OCI-LY1 (cell line): ENCODE measurements around the gene POC1A.

Experiments
- H2AFZ ChIP-seq: fragments of 200-600 bp; sonication (generic), shearing (Covaris generic); 2 replicates; pipeline ENCODE4 v1.6.0; 2014; ENCODE audit warnings: antibody characterized with exemption, mild to moderate bottlenecking, low read length
- H3F3A ChIP-seq: fragments of 200-600 bp; sonication (generic), shearing (Covaris generic); 2 replicates; pipeline ENCODE4 v1.6.0; 2014; ENCODE audit warnings: mild to moderate bottlenecking, antibody characterized with exemption, low read length, moderate library complexity; ENCODE audit not compliant: insufficient read depth
- H3K27ac ChIP-seq: fragments of 200-600 bp; sonication (generic); 2 replicates; pipeline ENCODE4 v1.5.1; 2014; ENCODE audit warnings: low read length, mixed run types, mild to moderate bottlenecking, low read depth; ENCODE audit not compliant: poor library complexity, severe bottlenecking
- H3K27me3 ChIP-seq: fragments of 200-600 bp; sonication (generic); 2 replicates; pipeline ENCODE4 v1.6.0; 2014; ENCODE audit warnings: antibody characterized with exemption, mild to moderate bottlenecking, low read length, moderate library complexity; ENCODE audit not compliant: insufficient read depth
- H3K36me3 ChIP-seq: fragments of 200-600 bp; sonication (generic); 2 replicates; pipeline ENCODE4 v1.6.1; 2014; ENCODE audit warnings: mild to moderate bottlenecking, antibody characterized with exemption, low read length, moderate library complexity, mixed read lengths; ENCODE audit not compliant: insufficient read depth
- H3K4me1 ChIP-seq: fragments of 200-600 bp; sonication (generic); 2 replicates; pipeline ENCODE4 v1.5.1; 2014; ENCODE audit warnings: mild to moderate bottlenecking, low read length, moderate library complexity; ENCODE audit not compliant: insufficient read depth, severe bottlenecking
- H3K4me2 ChIP-seq: fragments of 200-600 bp; sonication (generic), shearing (Covaris generic); 2 replicates; pipeline ENCODE4 v1.6.1; 2014; ENCODE audit warnings: low read length
- H3K4me3 ChIP-seq: fragments of 200-600 bp; sonication (generic); 2 replicates; pipeline ENCODE4 v1.5.1; 2014; ENCODE audit warnings: low read length, low read depth, mild to moderate bottlenecking, mixed read lengths; ENCODE audit not compliant: poor library complexity, severe bottlenecking
- H3K79me2 ChIP-seq: fragments of 200-600 bp; shearing (Covaris generic); 2 replicates; pipeline ENCODE4 v1.6.1; 2016; ENCODE audit warnings: mixed run types, low read length, mixed read lengths; ENCODE audit not compliant: insufficient read depth
- H3K9ac ChIP-seq: fragments of 200-600 bp; sonication (generic), shearing (Covaris generic); 2 replicates; pipeline ENCODE4 v1.6.1; 2014; ENCODE audit warnings: mild to moderate bottlenecking, low read length, mixed read lengths
- H3K9me2 ChIP-seq: fragments of 200-600 bp; sonication (generic), shearing (Covaris generic); 2 replicates; pipeline ENCODE4 v1.6.1; 2014; ENCODE audit warnings: low read depth, mild to moderate bottlenecking, low read length, mixed read lengths
- H3K9me3 ChIP-seq: fragments of 200-600 bp; shearing (Covaris generic); 2 replicates; pipeline ENCODE4 v1.6.1; 2014; ENCODE audit warnings: low read length, mixed read lengths
- H4K20me1 ChIP-seq: fragments of 200-600 bp; sonication (generic), shearing (Covaris generic); 2 replicates; pipeline ENCODE4 v1.6.0; 2016; ENCODE audit warnings: mild to moderate bottlenecking, low read length; ENCODE audit not compliant: insufficient read depth
- CTCF ChIP-seq: fragments of 200-600 bp; sonication (generic), shearing (Covaris generic); IDR thresholded peaks from 2 replicates; pipeline ENCODE4 v1.5.1; 2017; ENCODE audit warnings: mild to moderate bottlenecking, antibody characterized with exemption, low read length, moderate library complexity, mixed read lengths
- EZH2 ChIP-seq: fragments of 200-600 bp; sonication (generic), shearing (Covaris generic); IDR thresholded peaks from 2 replicates; pipeline ENCODE4 v1.8.0; 2017; ENCODE audit warnings: borderline replicate concordance, mixed run types, mild to moderate bottlenecking, antibody characterized with exemption, low read length, moderate library complexity, mixed read lengths

POC1A gene

GRCh38 chr3:52051444-52051843 is 102.8 kb downstream of the POC1A start:
- H3K4me3 ChIP-seq = no peak overlapping the region
- no peaks in the 10 kb centered on the region for H3K9me2 ChIP-seq
- no peak for TF ChIP-seq CTCF
- no peak for TF ChIP-seq EZH2
- H2AFZ ChIP-seq = no peak overlapping the region
- no peaks in the 10 kb centered on the region for H3K79me2 ChIP-seq
- 0 out of 2 replicates have a peak, but pooled peaks cover 5% of the 10 kb centered on the region for H3F3A ChIP-seq
- H3K4me2 ChIP-seq = no peak overlapping the region
- H3K27ac ChIP-seq = no peak overlapping the region
- H3K36me3 ChIP-seq = peaks cover 33% of the 10 kb centered on the region
- H3K9ac ChIP-seq = no peak overlapping the region
- H3K9me3 ChIP-seq = no peaks in the 10 kb centered on the region
- H3K4me1 ChIP-seq = peaks cover 26% of the 10 kb centered on the region
- no peaks in the 10 kb centered on the region for H3K27me3 ChIP-seq
- H4K20me1 ChIP-seq = no peaks in the 10 kb centered on the region

- Histone ChIP-seq H3K27ac (no peak overlapping the region), H3K9me2 (no peaks in the 10 kb centered on the region), H3F3A (0 out of 2 replicates have a peak, but pooled peaks cover 5% of the 10 kb centered on the region), H3K79me2 (no peaks in the 10 kb centered on the region), H3K4me2 (no peak overlapping the region), H3K27me3 (no peaks in the 10 kb centered on the region), H3K9me3 (no peaks in the 10 kb centered on the region), H3K9ac (no peak overlapping the region), H2AFZ (no peak overlapping the region), H3K4me1 (peaks cover 26% of the 10 kb centered on the region), H4K20me1 (no peaks in the 10 kb centered on the region), H3K36me3 (peaks cover 33% of the 10 kb centered on the region), H3K4me3 (no peak overlapping the region)
- no peak for TF ChIP-seq EZH2
- no peak for TF ChIP-seq CTCF
These were observed 103.7 kb downstream of the POC1A start for GRCh38 chr3:52050571-52050970.

GRCh38 chr3:52049503-52049902 is 104.7 kb downstream of the POC1A start:
- Histone ChIP-seq H3K4me2 (no peak overlapping the region), H3K4me1 (peaks cover 16% of the 10 kb centered on the region), H3K79me2 (no peaks in the 10 kb centered on the region), H3K9me3 (no peaks in the 10 kb centered on the region), H4K20me1 (no peaks in the 10 kb centered on the region), H3K36me3 (peaks cover 33% of the 10 kb centered on the region), H3K4me3 (no peak overlapping the region), H3K9me2 (no peaks in the 10 kb centered on the region), H3K9ac (no peak overlapping the region), H3K27me3 (0 out of 2 replicates have a peak, but pooled peaks cover 3% of the 10 kb centered on the region), H2AFZ (no peak overlapping the region), H3K27ac (no peak overlapping the region), H3F3A (0 out of 2 replicates have a peak, but pooled peaks cover 2% of the 10 kb centered on the region)
- TF ChIP-seq CTCF (no peak), EZH2 (no peak)
